H9 (cell line): ENCODE results near the gene FAM210B. TPM values are rescaled to one million over a fixed set of nuclear protein-coding genes. Genes with fewer than 3 reads are reported as not detected.

ENCODE experiments used
- DNase-seq: peaks from one replicate; pipeline ENCODE4 v3.0.0-alpha.2; 2017
- H2AFZ ChIP-seq: one replicate; pipeline ENCODE4 v1.6.1; 2013; ENCODE audit warnings: mild to moderate bottlenecking, low read length, control low read depth, moderate library complexity
- H2AK5ac ChIP-seq: 2 replicates; pipeline ENCODE4 v1.6.1; 2013; ENCODE audit warnings: low read length, control low read depth, mixed read lengths; ENCODE audit not compliant: insufficient read length
- H2BK120ac ChIP-seq: one replicate; pipeline ENCODE4 v1.6.1; 2013; ENCODE audit warnings: low read depth, mild to moderate bottlenecking, low read length, control low read depth, inconsistent platforms; ENCODE audit not compliant: poor library complexity, severe bottlenecking
- H2BK12ac ChIP-seq: 2 replicates; pipeline ENCODE4 v1.6.1; 2013; ENCODE audit warnings: low read length, control low read depth, mixed read lengths, low read depth; ENCODE audit not compliant: insufficient read length
- H2BK15ac ChIP-seq: 2 replicates; pipeline ENCODE4 v1.6.1; 2013; ENCODE audit warnings: low read depth, low read length, control low read depth
- H2BK20ac ChIP-seq: one replicate; pipeline ENCODE4 v1.6.1; 2013; ENCODE audit warnings: low read depth, mild to moderate bottlenecking, low read length, control low read depth, inconsistent platforms; ENCODE audit not compliant: poor library complexity, severe bottlenecking
- H2BK5ac ChIP-seq: 2 replicates; pipeline ENCODE4 v1.6.1; 2013; ENCODE audit warnings: low read length, control low read depth, mixed read lengths; ENCODE audit not compliant: insufficient read length
- H3K14ac ChIP-seq: 2 replicates; pipeline ENCODE4 v1.6.1; 2013; ENCODE audit warnings: low read length, control low read depth; ENCODE audit not compliant: insufficient read depth
- H3K18ac ChIP-seq: 2 replicates; pipeline ENCODE4 v1.6.1; 2013; ENCODE audit warnings: low read depth, mild to moderate bottlenecking, mixed read lengths, low read length, control low read depth; ENCODE audit not compliant: insufficient read length
- H3K23ac ChIP-seq: 2 replicates; pipeline ENCODE4 v1.6.1; 2013; ENCODE audit warnings: low read length, control low read depth, mixed read lengths, low read depth; ENCODE audit not compliant: insufficient read length
- H3K23me2 ChIP-seq: 2 replicates; pipeline ENCODE4 v1.6.1; 2013; ENCODE audit warnings: low read depth, mild to moderate bottlenecking, mixed read lengths, low read length, control low read depth; ENCODE audit not compliant: insufficient read length, poor library complexity, severe bottlenecking
- H3K27ac ChIP-seq: 2 replicates; pipeline ENCODE4 v1.5.1; 2013; ENCODE audit warnings: low read length, control low read depth, mixed read lengths, low read depth; ENCODE audit not compliant: insufficient read length
- H3K27me3 ChIP-seq: 2 replicates; pipeline ENCODE4 v1.6.1; 2013; ENCODE audit warnings: low read length, control low read depth, inconsistent platforms; ENCODE audit not compliant: insufficient read depth
- H3K4ac ChIP-seq: 2 replicates; pipeline ENCODE4 v1.6.1; 2013; ENCODE audit warnings: low read depth, mild to moderate bottlenecking, control low read depth, inconsistent platforms, low read length, moderate library complexity
- H3K4me1 ChIP-seq: 2 replicates; pipeline ENCODE4 v1.6.1; 2013; ENCODE audit warnings: low read length, control low read depth, inconsistent platforms; ENCODE audit not compliant: insufficient read depth
- H3K4me2 ChIP-seq: 2 replicates; pipeline ENCODE4 v1.6.1; 2013; ENCODE audit warnings: low read length, control low read depth, mixed read lengths; ENCODE audit not compliant: insufficient read length, insufficient read depth
- H3K56ac ChIP-seq: 2 replicates; pipeline ENCODE4 v1.6.1; 2013; ENCODE audit warnings: low read depth, mild to moderate bottlenecking, mixed read lengths, low read length, control low read depth; ENCODE audit not compliant: insufficient read length
- H3K79me1 ChIP-seq: 2 replicates; pipeline ENCODE4 v1.6.1; 2013; ENCODE audit warnings: low read depth, mild to moderate bottlenecking, moderate library complexity, low read length, control low read depth, inconsistent platforms; ENCODE audit not compliant: insufficient read depth, poor library complexity, severe bottlenecking
- H3K79me2 ChIP-seq: 2 replicates; pipeline ENCODE4 v1.6.1; 2013; ENCODE audit warnings: low read length, control low read depth, inconsistent platforms; ENCODE audit not compliant: insufficient read depth
- H3K9ac ChIP-seq: 2 replicates; pipeline ENCODE4 v1.6.1; 2013; ENCODE audit warnings: low read length, control low read depth, mixed read lengths; ENCODE audit not compliant: insufficient read length; ENCODE audit errors: extremely low read depth
- H3K9me3 ChIP-seq: one replicate; pipeline ENCODE4 v1.6.1; 2013; ENCODE audit warnings: low read depth, low read length, inconsistent platforms; ENCODE audit not compliant: control insufficient read depth
- H3T11ph ChIP-seq: one replicate; pipeline ENCODE4 v1.6.1; 2013; ENCODE audit warnings: mild to moderate bottlenecking, low read length, control low read depth, inconsistent platforms
- H4K20me1 ChIP-seq: one replicate; pipeline ENCODE4 v1.6.1; 2013; ENCODE audit not compliant: control insufficient read depth, insufficient read length, insufficient read depth
- H4K5ac ChIP-seq: 2 replicates; pipeline ENCODE4 v1.6.1; 2013; ENCODE audit warnings: low read depth, mild to moderate bottlenecking, mixed read lengths, low read length, control low read depth; ENCODE audit not compliant: insufficient read length
- H4K8ac ChIP-seq: replicated peaks from 2 replicates; pipeline ENCODE4 v1.6.1; 2013; ENCODE audit warnings: low read length, control low read depth, mixed read lengths, low read depth; ENCODE audit not compliant: insufficient read length
- H4K91ac ChIP-seq: 2 replicates; pipeline ENCODE4 v1.6.1; 2013; ENCODE audit warnings: low read depth, mild to moderate bottlenecking, moderate library complexity, mixed read lengths, low read length, control low read depth; ENCODE audit not compliant: insufficient read length
- H3K27ac Mint-ChIP-seq, 3 experiments: 2 replicates in 2 of 3; 3 replicates in 1 of 3; pipeline ENCODE4 v1.8.0; 2020 to 2021; ENCODE audit warnings: mixed read lengths in 3 of 3, mild to moderate bottlenecking in 1 of 3, moderate library complexity in 1 of 3
- H3K27me3 Mint-ChIP-seq: 2 replicates; pipeline ENCODE4 v1.8.0; 2021; ENCODE audit warnings: low read depth, mild to moderate bottlenecking, moderate library complexity, mixed read lengths
- H3K36me3 Mint-ChIP-seq, 3 experiments: 2 replicates in 2 of 3; 3 replicates in 1 of 3; pipeline ENCODE4 v1.8.0; 2020 to 2021; ENCODE audit warnings: low read depth in 3 of 3, mixed read lengths in 3 of 3; ENCODE audit not compliant: insufficient read depth in 1 of 3
- H3K4me1 Mint-ChIP-seq, 2 experiments: 2 replicates each; pipeline ENCODE4 v1.8.0; 2020; ENCODE audit warnings: mixed read lengths in 2 of 2
- H3K4me3 Mint-ChIP-seq, 2 experiments: 2 replicates in 1 of 2; 3 replicates in 1 of 2; pipeline ENCODE4 v1.8.0; 2020 to 2021; ENCODE audit warnings: mild to moderate bottlenecking in 2 of 2, mixed read lengths in 2 of 2, moderate library complexity in 1 of 2
- H3K9me3 Mint-ChIP-seq, 2 experiments: 2 replicates in 1 of 2; 3 replicates in 1 of 2; pipeline ENCODE4 v1.8.0; 2020; ENCODE audit warnings: mild to moderate bottlenecking in 2 of 2, mixed read lengths in 2 of 2, moderate library complexity in 1 of 2
- WGBS: extraction: QIAGEN DNeasy Blood & Tissue Kit; methylation state at CpG from one replicate; pipeline ENCODE4 v1.1.7; 2013; ENCODE audit warnings: missing lambda C conversion rate, low lambda C conversion rate, mixed read lengths; ENCODE audit not compliant: insufficient read length; ENCODE audit errors: extremely low coverage; 5-methylcytosine and 5-hydroxymethylcytosine counted together
- long read RNA-seq: library from polyadenylated mRNA; unstranded; transcript quantifications from one replicate; pipeline ENCODE4 v2.0.0, GENCODE V29; 2020
- total RNA-seq: library from RNA; stranded (reverse); gene quantifications from 2 replicates; pipeline ENCODE4 v1.2.1, GENCODE V29; 2021
- TF ChIP-seq, protein P1 (sequence below): fragments of 200-600 bp; sonication (generic); conservative IDR thresholded peaks from 3 replicates; pipeline ENCODE4 v1.8.0; 2021; ENCODE audit warnings: antibody characterized with exemption, mild to moderate bottlenecking

FAM210B gene, protein sequence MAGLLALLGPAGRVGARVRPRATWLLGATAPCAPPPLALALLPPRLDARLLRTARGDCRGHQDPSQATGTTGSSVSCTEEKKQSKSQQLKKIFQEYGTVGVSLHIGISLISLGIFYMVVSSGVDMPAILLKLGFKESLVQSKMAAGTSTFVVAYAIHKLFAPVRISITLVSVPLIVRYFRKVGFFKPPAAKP
- 24.2 and 25.4 TPM in 2 replicates for total RNA-seq
- long read RNA-seq, partial matches to known transcripts: 0 of 9 reads
- long read RNA-seq, other reads (novel, unspliced or antisense): 8 of 9 reads

DNA sequence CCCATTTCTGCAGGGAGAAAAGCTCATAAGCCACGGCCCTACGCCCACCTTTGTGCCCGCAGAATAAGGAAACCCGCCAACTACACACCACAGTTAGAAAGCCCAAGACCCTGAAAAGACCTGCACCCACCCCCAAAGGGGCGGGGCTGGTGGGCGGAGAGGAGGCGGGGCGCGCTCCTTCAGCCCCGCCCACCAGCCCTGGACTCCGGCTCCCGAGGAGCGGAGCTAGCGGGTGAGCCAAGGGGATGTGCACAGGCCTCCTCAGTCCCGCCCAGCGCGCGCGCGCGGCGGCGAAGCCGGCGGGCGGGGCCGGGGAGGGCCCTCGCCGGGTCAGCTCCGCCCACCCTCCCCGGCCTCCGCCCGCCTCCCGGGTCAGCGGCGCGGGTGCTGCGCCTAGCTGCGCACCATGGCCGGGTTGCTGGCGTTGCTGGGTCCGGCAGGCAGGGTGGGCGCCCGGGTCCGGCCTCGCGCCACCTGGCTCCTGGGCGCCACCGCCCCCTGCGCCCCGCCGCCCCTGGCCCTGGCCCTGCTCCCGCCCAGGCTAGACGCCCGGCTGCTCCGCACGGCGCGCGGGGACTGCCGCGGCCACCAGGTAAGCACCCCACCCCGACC, at the start of gene FAM210B:
Gene FAM210B, plus strand, starts transcription at position 375 of the 612 bp plus-strand sequence. Its CDS starts 32 bp downstream, at position 407.
- Mint-ChIP-seq H3K9me3 (no peaks in the 10 kb centered on the region), H3K4me1 (peaks cover 19 to 23% of the 10 kb centered on the region in 2 experiments), H3K27ac (no peak within 1 kb of the TSS; a peak in 1 of 7 replicates), H3K4me3 (peak within 1 kb of the TSS; percentile 79 to 85), H3K27me3 (peaks cover 2% of the 10 kb centered on the region), H3K36me3 (no peaks in the 10 kb centered on the region; a peak in 2 of 7 replicates)
- Histone ChIP-seq H4K5ac (no peak within 1 kb of the TSS), H3K79me2 (no peaks in the 10 kb centered on the region), H4K20me1 (no peaks in the 10 kb centered on the region), H3K9ac (peak within 1 kb of the TSS; percentile 10), H2BK5ac (no peak within 1 kb of the TSS), H3K9me3 (no peaks in the 10 kb centered on the region), H3K4me1 (no peaks in the 10 kb centered on the region), H2BK20ac (no peak within 1 kb of the TSS), H2AK5ac (no peak within 1 kb of the TSS), H3T11ph (no peak within 1 kb of the TSS), H3K4ac (no peak within 1 kb of the TSS), H2BK15ac (no peak within 1 kb of the TSS), H3K27me3 (no peaks in the 10 kb centered on the region), H3K23me2 (peaks cover 11% of the 10 kb centered on the region), H4K91ac (no peak within 1 kb of the TSS), H2AFZ (no peak within 1 kb of the TSS), H2BK120ac (no peak within 1 kb of the TSS), H3K56ac (no peak within 1 kb of the TSS), H3K23ac (no peak within 1 kb of the TSS), H3K4me2 (peak within 1 kb of the TSS; percentile 89), H2BK12ac (no peak within 1 kb of the TSS), H3K18ac (no peak within 1 kb of the TSS), H3K27ac (no peak within 1 kb of the TSS), H4K8ac (no peak within 1 kb of the TSS), H3K14ac (peak within 1 kb of the TSS; percentile 17; the same call in 1 of the 2 replicates), H3K79me1 (no peaks in the 10 kb centered on the region)
- WGBS: no CpG with 5 or more reads among the region's 63 CpGs
- DNase-seq: peak; percentile 93
- TF ChIP-seq, protein P1, sequence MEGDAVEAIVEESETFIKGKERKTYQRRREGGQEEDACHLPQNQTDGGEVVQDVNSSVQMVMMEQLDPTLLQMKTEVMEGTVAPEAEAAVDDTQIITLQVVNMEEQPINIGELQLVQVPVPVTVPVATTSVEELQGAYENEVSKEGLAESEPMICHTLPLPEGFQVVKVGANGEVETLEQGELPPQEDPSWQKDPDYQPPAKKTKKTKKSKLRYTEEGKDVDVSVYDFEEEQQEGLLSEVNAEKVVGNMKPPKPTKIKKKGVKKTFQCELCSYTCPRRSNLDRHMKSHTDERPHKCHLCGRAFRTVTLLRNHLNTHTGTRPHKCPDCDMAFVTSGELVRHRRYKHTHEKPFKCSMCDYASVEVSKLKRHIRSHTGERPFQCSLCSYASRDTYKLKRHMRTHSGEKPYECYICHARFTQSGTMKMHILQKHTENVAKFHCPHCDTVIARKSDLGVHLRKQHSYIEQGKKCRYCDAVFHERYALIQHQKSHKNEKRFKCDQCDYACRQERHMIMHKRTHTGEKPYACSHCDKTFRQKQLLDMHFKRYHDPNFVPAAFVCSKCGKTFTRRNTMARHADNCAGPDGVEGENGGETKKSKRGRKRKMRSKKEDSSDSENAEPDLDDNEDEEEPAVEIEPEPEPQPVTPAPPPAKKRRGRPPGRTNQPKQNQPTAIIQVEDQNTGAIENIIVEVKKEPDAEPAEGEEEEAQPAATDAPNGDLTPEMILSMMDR: no peak
